Karpas-422 (cell line): ENCODE measurements around the gene RABGEF1. TPM values are rescaled to one million over a fixed set of nuclear protein-coding genes. Genes with fewer than 3 reads are reported as not detected.

ENCODE experiments used
- DNase-seq: peaks from one replicate; pipeline ENCODE4 v3.0.0-alpha.2; 2015
- H2AFZ ChIP-seq: fragments of 200-600 bp; sonication (generic); 2 replicates; pipeline ENCODE4 v1.6.1; 2014; ENCODE audit warnings: antibody characterized with exemption, low read length, mixed read lengths
- H3K27ac ChIP-seq: fragments of 200-600 bp; sonication (generic); 2 replicates; pipeline ENCODE4 v1.5.1; 2014; ENCODE audit warnings: mild to moderate bottlenecking, low read length, moderate library complexity
- H3K27me3 ChIP-seq: fragments of 200-600 bp; sonication (generic); 2 replicates; pipeline ENCODE4 v1.6.1; 2014; ENCODE audit warnings: low read length, mixed read lengths
- H3K36me3 ChIP-seq: fragments of 200-600 bp; sonication (generic); 2 replicates; pipeline ENCODE4 v1.6.1; 2014; ENCODE audit warnings: low read length, mixed read lengths; ENCODE audit not compliant: insufficient read depth
- H3K4me1 ChIP-seq: fragments of 200-600 bp; sonication (generic); 2 replicates; pipeline ENCODE4 v1.6.1; 2014; ENCODE audit warnings: mild to moderate bottlenecking, low read length, mixed read lengths
- H3K4me2 ChIP-seq: fragments of 200-600 bp; sonication (generic); 2 replicates; pipeline ENCODE4 v1.6.1; 2014; ENCODE audit warnings: low read length, low read depth, mild to moderate bottlenecking; ENCODE audit not compliant: poor library complexity, severe bottlenecking
- H3K4me3 ChIP-seq: fragments of 200-600 bp; sonication (generic); 2 replicates; pipeline ENCODE4 v1.5.1; 2014; ENCODE audit warnings: mild to moderate bottlenecking, antibody characterized with exemption, low read length, mixed read lengths
- H3K79me2 ChIP-seq: fragments of 200-600 bp; sonication (generic); 2 replicates; pipeline ENCODE4 v1.6.1; 2014; ENCODE audit warnings: mild to moderate bottlenecking, low read length, mixed read lengths
- H3K9ac ChIP-seq: fragments of 200-600 bp; sonication (generic); 2 replicates; pipeline ENCODE4 v1.6.0; 2014; ENCODE audit warnings: low read length
- H3K9me2 ChIP-seq: fragments of 200-600 bp; sonication (generic), shearing (Covaris generic); replicated peaks from 2 replicates; pipeline ENCODE4 v1.6.0; 2014; ENCODE audit warnings: mild to moderate bottlenecking, low read length, moderate library complexity; ENCODE audit not compliant: insufficient read depth
- H3K9me3 ChIP-seq: fragments of 300-700, 200-600 bp; sonication (generic); 2 replicates; pipeline ENCODE4 v1.6.1; 2014; ENCODE audit warnings: low read length, mixed read lengths
- H4K20me1 ChIP-seq: fragments of 200-600 bp; sonication (generic); 2 replicates; pipeline ENCODE4 v1.6.1; 2014; ENCODE audit warnings: mild to moderate bottlenecking, antibody characterized with exemption, low read length, low read depth; ENCODE audit not compliant: insufficient read depth
- total RNA-seq: library from RNA; depleted of rRNA; stranded (reverse); fragments of >200 nt; shearing (Covaris generic); gene quantifications from 2 replicates; pipeline ENCODE4 v1.2.3, GENCODE V29; 2014; ENCODE audit warnings: low replicate concordance

Gene RABGEF1
- total RNA-seq, 1 experiment from 2014 or later: 26.1 TPM

DNA sequence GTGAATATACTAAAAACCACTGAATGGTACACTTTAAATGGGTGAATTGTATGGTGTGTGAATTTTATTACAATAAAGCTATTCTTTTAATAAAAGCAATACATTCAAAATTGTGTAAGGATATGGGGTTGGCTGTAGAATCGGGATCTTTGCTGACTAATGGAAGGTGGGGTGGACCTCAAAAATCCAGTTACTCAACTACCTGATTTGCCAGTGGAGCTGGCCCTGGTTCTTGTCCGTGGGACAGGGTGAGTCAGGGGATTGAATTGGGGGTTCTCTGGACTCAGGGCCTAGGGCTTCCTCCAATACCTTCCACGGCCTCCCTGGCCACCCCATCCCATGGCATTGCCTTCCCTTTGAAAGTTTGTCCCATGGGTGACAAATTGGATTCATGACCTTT is 13.5 kb upstream of the RABGEF1 start:
- Histone ChIP-seq H3K9me2 (no peaks in the 10 kb centered on the region), H3K4me3 (no peak overlapping the region), H4K20me1 (no peaks in the 10 kb centered on the region), H3K27ac (no peak overlapping the region), H3K4me1 (peaks cover 5% of the 10 kb centered on the region), H3K36me3 (peaks cover 26% of the 10 kb centered on the region), H3K79me2 (peaks cover 4% of the 10 kb centered on the region; the same call in 1 of the 2 replicates), H3K9me3 (no peaks in the 10 kb centered on the region), H3K27me3 (no peaks in the 10 kb centered on the region), H2AFZ (no peak overlapping the region), H3K9ac (no peak overlapping the region), H3K4me2 (no peak overlapping the region)
- DNase-seq: no peak

DNA sequence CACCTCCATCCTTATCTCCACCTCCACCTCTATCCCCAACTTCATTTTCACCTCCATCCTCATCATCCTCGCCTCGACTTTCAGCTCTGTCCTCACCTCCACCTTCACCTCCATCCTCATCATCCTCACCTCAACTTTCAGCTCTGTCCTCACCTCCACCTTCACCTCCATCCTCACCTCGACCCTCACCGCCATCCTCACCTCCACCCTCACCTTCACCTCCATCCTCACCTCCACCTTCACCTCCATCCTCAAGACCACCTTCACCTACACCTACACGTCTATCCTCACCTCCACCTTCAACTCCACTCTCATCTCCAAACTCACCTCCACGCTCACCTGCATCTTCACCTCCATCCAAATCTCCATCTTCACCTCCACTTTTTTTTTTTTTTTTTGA is 12.0 kb upstream of the RABGEF1 start:
- Histone ChIP-seq H3K4me1 (peaks cover 18% of the 10 kb centered on the region), H3K27ac (no peak overlapping the region), H3K79me2 (no peaks in the 10 kb centered on the region; the same call in 1 of the 2 replicates), H3K36me3 (peaks cover 14% of the 10 kb centered on the region), H4K20me1 (no peaks in the 10 kb centered on the region), H3K4me3 (no peak overlapping the region), H2AFZ (no peak overlapping the region), H3K9me2 (no peaks in the 10 kb centered on the region), H3K27me3 (no peaks in the 10 kb centered on the region), H3K9me3 (no peaks in the 10 kb centered on the region), H3K4me2 (no peak overlapping the region), H3K9ac (no peak overlapping the region)
- DNase-seq: no peak

DNA sequence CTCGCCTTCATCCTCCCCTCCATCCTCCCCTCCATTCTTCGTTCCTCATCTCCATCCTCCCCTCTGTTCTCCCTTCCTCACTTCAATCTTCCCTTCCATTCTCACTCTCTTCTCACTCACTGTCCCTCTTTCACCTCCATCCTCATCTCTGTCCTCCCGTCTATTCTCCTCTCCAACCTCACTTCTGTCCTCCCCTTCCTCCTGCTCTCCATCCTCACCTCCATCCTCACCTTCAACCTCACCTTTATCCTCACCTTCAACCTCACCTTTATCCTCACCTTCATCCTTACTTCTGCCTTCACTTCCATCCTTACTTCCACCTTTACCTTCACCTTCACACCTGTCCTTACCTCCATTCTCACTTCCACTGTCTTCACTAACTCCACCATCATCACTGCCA is 11.3 kb upstream of the RABGEF1 start:
- H3K79me2 ChIP-seq: no peaks in the 10 kb centered on the region; the same call in 1 of the 2 replicates
- no peaks in the 10 kb centered on the region for H3K9me3 ChIP-seq
- H3K27ac ChIP-seq: no peak overlapping the region
- peaks cover 18% of the 10 kb centered on the region for H3K4me1 ChIP-seq
- H3K9me2 ChIP-seq: no peaks in the 10 kb centered on the region
- no peak overlapping the region for H3K9ac ChIP-seq
- H3K27me3 ChIP-seq: no peaks in the 10 kb centered on the region
- H3K4me3 ChIP-seq: no peak overlapping the region
- no peak overlapping the region for H3K4me2 ChIP-seq
- no peak for DNase-seq
- peaks cover 9% of the 10 kb centered on the region; the same call in 1 of the 2 replicates for H3K36me3 ChIP-seq
- no peak overlapping the region for H2AFZ ChIP-seq
- no peaks in the 10 kb centered on the region for H4K20me1 ChIP-seq

DNA sequence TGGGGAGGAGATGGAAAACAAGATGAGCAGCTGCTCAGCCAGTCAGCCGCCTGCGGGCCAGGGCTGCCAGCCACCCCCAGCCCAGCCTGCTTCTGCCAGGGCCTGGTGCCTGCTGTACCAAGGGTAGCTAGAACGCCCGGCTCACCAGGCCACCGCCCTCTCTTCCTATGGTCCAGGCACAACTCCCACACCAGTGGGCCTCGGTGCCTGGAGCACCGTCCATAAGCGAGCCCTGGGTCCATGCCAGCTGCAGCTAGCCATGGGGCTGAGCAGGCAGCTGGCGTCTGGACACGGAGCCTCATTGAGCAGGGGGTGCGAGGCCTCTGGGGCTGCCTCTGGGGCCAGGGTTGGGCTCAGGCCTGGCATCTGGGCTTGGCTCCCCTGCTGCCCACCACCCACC is 8.5 kb upstream of the RABGEF1 start:
- Histone ChIP-seq H3K27me3 (no peaks in the 10 kb centered on the region), H3K4me1 (peaks cover 28% of the 10 kb centered on the region), H3K9ac (peak overlapping the region; percentile 12; the same call in 1 of the 2 replicates), H3K9me2 (no peaks in the 10 kb centered on the region), H3K9me3 (no peaks in the 10 kb centered on the region), H3K79me2 (peaks cover under 1% of the 10 kb centered on the region; the same call in 1 of the 2 replicates), H4K20me1 (no peaks in the 10 kb centered on the region), H3K4me2 (peak overlapping the region; percentile 66), H3K4me3 (no peak overlapping the region), H3K27ac (peak overlapping the region; percentile 78; the same call in 1 of the 2 replicates), H2AFZ (no peak overlapping the region), H3K36me3 (peaks cover 17% of the 10 kb centered on the region)
- no peak for DNase-seq

DNA sequence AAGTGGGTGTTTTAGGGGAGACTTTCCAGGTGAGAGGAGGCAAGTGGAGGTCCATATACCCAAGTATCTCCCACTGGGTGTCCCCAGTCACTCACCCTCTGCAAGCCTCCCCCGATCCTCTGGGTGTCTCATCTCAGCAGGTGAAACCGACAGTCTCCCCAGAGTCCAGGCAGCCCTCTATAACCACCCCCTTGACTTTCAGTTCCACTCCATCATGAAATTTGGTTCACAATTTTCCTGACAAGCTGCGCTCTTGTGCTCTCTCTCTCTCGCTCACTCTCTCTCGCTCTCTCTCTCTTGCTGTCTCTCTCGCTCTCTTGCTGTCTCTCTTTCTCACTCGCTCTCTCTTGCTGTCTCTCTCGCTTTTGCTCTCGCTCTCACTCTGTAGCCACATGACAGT is 8.1 kb upstream of the RABGEF1 start:
- Histone ChIP-seq H3K36me3 (peaks cover 17% of the 10 kb centered on the region), H2AFZ (no peak overlapping the region), H3K9me3 (no peaks in the 10 kb centered on the region), H3K4me3 (peak overlapping the region; percentile 32; the same call in 1 of the 2 replicates), H3K4me1 (peaks cover 32% of the 10 kb centered on the region), H3K79me2 (peaks cover 5% of the 10 kb centered on the region; the same call in 1 of the 2 replicates), H3K4me2 (peak overlapping the region; percentile 66), H3K27me3 (no peaks in the 10 kb centered on the region), H3K27ac (peak overlapping the region; percentile 78), H3K9me2 (no peaks in the 10 kb centered on the region), H4K20me1 (no peaks in the 10 kb centered on the region), H3K9ac (peak overlapping the region; percentile 62)
- DNase-seq: peak; percentile 78

DNA sequence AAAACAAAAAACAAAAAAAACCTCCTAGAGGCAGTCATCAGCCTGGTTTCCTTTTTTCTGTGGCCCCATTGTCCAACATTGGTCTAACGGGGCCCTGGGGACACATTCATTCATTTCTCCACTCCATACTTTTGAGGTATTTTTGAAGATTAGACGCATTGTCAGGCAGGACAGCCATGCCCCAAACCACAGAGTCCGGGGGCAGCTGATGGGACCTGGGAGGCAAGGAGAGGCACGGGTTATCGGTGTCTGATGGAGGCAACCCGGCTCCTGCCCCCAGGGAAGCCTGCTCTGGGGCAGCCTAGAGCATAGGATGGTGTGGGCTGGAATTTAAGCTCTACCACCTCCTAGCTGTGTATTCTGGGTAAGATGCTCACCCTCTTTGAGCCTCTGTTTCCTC is 6.5 kb upstream of the RABGEF1 start:
- Histone ChIP-seq H3K9me3 (no peaks in the 10 kb centered on the region), H2AFZ (no peak overlapping the region), H3K79me2 (peaks cover 16% of the 10 kb centered on the region), H4K20me1 (no peaks in the 10 kb centered on the region), H3K36me3 (peaks cover 17% of the 10 kb centered on the region), H3K9ac (no peak overlapping the region), H3K4me1 (peaks cover 48% of the 10 kb centered on the region), H3K4me3 (no peak overlapping the region), H3K4me2 (no peak overlapping the region), H3K27me3 (no peaks in the 10 kb centered on the region), H3K27ac (no peak overlapping the region), H3K9me2 (no peaks in the 10 kb centered on the region)
- no peak for DNase-seq

DNA sequence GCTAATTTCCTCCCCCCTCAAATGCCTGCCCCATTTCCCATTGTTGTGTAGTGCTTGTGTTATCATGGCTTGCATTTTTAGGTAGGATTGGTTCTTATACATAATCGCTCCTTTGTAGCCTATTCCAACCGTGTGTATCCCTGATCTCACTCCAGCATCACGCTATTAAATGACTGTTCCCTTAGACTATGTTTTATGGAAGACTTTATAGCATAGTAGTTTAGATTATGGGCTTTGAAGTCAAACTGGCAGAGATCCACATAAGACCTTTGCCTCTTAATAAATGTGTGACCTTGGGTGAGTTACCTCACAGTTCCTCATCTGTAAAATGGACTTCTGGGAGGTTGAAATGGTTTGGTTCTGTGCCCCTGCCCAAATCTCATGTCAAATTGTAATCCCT is 5.4 kb upstream of the RABGEF1 start:
- Histone ChIP-seq H3K4me1 (peaks cover 57% of the 10 kb centered on the region), H3K9ac (no peak overlapping the region), H3K4me2 (no peak overlapping the region), H3K36me3 (peaks cover 17% of the 10 kb centered on the region), H3K27me3 (no peaks in the 10 kb centered on the region), H3K9me2 (no peaks in the 10 kb centered on the region), H2AFZ (no peak overlapping the region), H3K27ac (no peak overlapping the region), H3K4me3 (no peak overlapping the region), H3K79me2 (peaks cover 28% of the 10 kb centered on the region), H4K20me1 (no peaks in the 10 kb centered on the region), H3K9me3 (no peaks in the 10 kb centered on the region)
- DNase-seq: no peak

DNA sequence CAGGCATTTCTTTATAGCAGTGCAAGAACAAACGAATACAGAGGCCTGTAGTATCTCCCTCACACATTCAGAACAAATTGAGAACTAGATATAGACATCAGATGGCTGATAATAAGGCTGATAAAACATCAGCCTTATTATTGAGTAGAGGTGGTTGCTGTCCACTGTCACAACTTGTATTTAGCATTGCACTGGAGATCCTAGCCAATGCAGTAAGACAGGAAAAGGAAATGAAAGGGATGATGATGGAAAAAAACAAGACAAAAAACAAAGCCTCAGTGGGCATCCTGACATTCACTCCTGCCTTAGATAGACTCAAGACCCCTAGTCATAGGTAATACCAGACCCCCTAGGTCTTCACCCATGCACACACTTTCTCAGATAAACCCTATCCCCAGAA is 4.7 kb upstream of the RABGEF1 start:
- Histone ChIP-seq H3K4me2 (no peak overlapping the region), H3K27me3 (no peaks in the 10 kb centered on the region), H3K36me3 (peaks cover 17% of the 10 kb centered on the region), H4K20me1 (no peaks in the 10 kb centered on the region), H3K4me3 (no peak overlapping the region), H3K9me2 (no peaks in the 10 kb centered on the region), H3K4me1 (peaks cover 57% of the 10 kb centered on the region), H2AFZ (no peak overlapping the region), H3K79me2 (peaks cover 31% of the 10 kb centered on the region), H3K27ac (peak overlapping the region; percentile 87), H3K9me3 (no peaks in the 10 kb centered on the region), H3K9ac (no peak overlapping the region)
- no peak for DNase-seq
